Measurements from ENCODE around the gene HAAO. TPM values are rescaled to one million over a fixed set of nuclear protein-coding genes. Genes with fewer than 3 reads are reported as not detected.

HAAO gene
- 0.15 TPM in 1 of 2 replicates, not detected in the other for total RNA-seq

DNA sequence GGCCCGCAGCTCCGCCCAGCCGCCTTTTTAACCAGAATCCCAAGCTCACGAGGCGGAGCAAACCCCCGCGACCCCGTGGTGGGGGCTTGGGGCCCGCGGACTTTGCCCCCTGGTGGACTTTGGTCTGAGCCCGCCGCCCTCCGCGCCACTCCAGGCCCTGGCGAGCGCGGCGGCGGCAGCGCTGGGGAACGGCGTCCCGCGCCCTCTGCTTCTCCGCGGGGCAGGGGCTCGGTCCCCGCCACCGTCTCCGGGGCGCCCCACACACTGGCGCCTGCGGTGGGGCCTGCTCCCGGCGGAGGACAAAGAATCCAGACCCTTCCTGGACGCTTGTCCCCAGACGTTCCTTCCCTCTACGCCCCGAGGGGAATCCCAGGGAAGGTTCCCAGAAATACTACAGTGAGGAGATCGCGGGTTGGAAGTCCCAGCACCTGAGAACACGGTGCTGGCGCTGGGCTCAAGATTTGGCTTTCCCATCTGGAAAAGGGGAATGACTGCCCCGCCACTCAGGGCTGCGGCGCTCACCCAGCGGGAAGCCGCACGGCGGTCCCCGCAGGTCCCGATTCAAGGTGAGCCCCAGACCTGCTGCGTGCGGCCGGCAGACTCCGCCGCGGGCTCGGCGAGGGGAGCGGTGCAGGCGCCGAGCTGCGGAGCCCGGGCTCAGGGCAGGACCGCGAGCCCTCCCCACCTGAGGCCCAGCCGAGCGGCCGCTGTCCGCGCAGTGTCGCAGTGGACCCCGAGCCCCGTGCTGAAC is at the start of gene HAAO:
Gene HAAO (minus strand): TSS at position 1 of the 751 bp plus-strand sequence. CDS start 47 bp downstream, outside the sequence.

DNA sequence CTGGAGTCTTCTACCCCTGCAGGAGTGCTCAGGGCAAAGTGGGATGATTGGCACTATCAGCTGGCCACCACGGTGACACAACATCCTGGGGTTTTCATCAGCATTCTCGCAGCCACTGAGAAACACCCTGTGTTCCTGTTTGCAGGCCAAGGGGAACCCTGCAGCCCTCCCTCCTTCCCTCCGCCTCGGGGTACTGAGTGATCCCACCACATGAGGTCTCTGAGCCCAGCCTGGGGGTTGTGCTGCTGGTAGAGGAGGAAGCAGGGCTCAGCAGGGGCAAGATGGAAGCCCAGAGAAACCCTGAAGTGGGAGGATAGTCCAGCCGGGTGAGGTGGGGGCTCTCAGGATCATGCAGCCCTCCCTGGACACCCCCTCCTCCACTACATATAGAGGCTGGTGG is 28.3 kb downstream of the HAAO start, which contains the start of gene OXER1:
Gene OXER1 (minus strand): TSS at position 40 of the 400 bp plus-strand sequence. CDS start 73 bp downstream, outside the sequence.

Other genes with a start within 250 kb of the HAAO start
- gene MTA3, start 224.0 kb downstream of the HAAO start, total RNA-seq, result 16.8 and 21.6 TPM in 2 replicates
- gene OXER1, start 28.4 kb downstream of the HAAO start, total RNA-seq, result not detected in 2 replicates

Measured in hair follicular keratinocyte (primary cell).